ENCODE data around the gene MDH1B. TPM values are rescaled to one million over a fixed set of nuclear protein-coding genes. Genes with fewer than 3 reads are reported as not detected.
"Not testable (repeated sequence)": the region's sequence is repeated elsewhere in the genome, so short reads cannot be mapped to it uniquely, and the experiment has no call there.

Gene MDH1B
- total RNA-seq, 4 donors from 2014 or later: 0.38 to 0.85 (median 0.61) TPM; not detected in 1

DNA sequence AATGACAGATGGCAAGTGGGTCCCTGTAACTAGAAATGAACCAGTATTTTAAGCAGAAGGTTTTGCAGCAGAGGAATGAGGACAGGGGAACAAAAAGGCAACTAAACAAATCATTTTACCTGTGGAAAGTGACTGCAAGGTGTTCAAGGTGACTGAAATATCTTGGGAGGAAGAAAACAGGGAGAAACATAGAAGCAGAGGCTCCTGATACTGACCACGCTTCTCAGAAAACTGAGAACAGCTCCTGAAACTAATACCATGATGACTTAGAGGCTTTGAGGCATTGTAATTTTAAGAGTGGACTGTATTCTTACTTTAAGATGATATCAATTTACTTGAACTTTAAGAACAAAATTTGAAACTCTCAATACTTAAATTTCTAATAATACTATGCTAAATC lies 46.8 kb downstream of the MDH1B start, which contains the start of gene DYTN:
DYTN (minus strand) TSS at position 101 of the 400 bp plus-strand sequence. CDS start 117 bp downstream, outside the sequence.
- no peak for DNase-seq
- WGBS, 2 donors: 65 to 73% methylated on average over 1 of the region's 1 CpG

DNA sequence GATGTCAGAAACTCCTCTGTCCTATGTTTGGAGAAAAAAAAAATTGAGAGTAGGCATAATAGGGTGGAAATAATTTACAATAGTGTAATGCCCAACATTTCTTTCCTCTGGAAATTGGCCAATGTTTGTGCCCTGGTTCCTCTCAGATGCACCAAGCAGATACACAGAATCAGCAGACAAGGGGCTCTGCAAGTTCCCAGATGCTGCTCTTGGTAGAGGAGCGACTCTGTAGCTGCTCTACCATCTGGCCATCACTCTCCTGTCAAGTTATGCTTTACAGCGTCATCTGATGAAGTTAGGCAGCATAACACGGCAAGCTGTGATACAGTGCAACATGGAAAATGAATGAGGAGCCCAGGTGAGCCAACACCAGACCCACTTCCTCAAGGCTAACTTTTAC lies 48.5 kb downstream of the MDH1B start:
- Histone ChIP-seq H3K9me3 (no peaks in the 10 kb centered on the region), H3K4me3 (no peak overlapping the region), H3K27ac (no peak overlapping the region), H3K36me3 (no peaks in the 10 kb centered on the region), H3K27me3 (peaks cover 0 to 10% (median 0%) of the 10 kb centered on the region in 4 donors), H3K4me1 (no peaks in the 10 kb centered on the region)
- no peak for DNase-seq
- intact Hi-C loops (cut with DNase I): no loop called here
- TF ChIP-seq POLR2A (IDR thresholded peaks at IDR 0.05): no peak
- TF ChIP-seq, protein P1, sequence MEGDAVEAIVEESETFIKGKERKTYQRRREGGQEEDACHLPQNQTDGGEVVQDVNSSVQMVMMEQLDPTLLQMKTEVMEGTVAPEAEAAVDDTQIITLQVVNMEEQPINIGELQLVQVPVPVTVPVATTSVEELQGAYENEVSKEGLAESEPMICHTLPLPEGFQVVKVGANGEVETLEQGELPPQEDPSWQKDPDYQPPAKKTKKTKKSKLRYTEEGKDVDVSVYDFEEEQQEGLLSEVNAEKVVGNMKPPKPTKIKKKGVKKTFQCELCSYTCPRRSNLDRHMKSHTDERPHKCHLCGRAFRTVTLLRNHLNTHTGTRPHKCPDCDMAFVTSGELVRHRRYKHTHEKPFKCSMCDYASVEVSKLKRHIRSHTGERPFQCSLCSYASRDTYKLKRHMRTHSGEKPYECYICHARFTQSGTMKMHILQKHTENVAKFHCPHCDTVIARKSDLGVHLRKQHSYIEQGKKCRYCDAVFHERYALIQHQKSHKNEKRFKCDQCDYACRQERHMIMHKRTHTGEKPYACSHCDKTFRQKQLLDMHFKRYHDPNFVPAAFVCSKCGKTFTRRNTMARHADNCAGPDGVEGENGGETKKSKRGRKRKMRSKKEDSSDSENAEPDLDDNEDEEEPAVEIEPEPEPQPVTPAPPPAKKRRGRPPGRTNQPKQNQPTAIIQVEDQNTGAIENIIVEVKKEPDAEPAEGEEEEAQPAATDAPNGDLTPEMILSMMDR (IDR thresholded peaks at IDR 0.05): no peak
- 67 to 76% methylated on average over 1 to 3 of the region's 3 CpGs for WGBS, 2 donors

More for the DNA sequence above, 46.8 kb downstream of the MDH1B start, which contains the start of gene DYTN:
- no peaks in the 10 kb centered on the region for H3K9me3 ChIP-seq
- no peaks in the 10 kb centered on the region for H3K4me1 ChIP-seq
- H3K36me3 ChIP-seq: no peaks in the 10 kb centered on the region
- no peak within 1 kb of the TSS for H3K4me3 ChIP-seq
- H3K27me3 ChIP-seq: peaks cover 0 to 16% (median 0%) of the 10 kb centered on the region in 4 donors
- H3K27ac ChIP-seq: no peak within 1 kb of the TSS
- intact Hi-C loops (cut with DNase I): no loop called here
- TF ChIP-seq POLR2A (IDR thresholded peaks at IDR 0.05): no peak
- TF ChIP-seq, protein P1 (IDR thresholded peaks at IDR 0.05): no peak

DNA sequence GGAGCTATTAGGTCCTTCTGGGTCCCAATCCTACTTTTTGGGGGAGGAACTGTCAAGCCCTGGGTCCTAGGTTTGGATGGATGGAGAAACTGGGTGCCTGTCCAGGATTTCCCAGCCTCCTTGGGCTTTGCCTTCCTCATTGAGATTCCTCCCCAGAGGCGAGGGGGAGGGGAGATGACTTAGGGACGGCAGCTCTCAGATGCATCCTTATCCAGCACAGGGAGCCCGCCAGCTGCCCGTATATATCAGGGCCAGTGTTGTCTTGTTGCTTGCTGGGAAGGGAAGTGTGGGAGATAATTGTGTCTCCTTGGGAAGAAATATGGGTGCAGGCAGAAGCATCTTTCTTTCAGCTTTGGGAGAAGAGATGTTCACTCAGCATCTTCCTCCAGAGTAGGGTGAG lies 49.9 kb downstream of the MDH1B start:
- intact Hi-C loops (cut with DNase I); DNase-seq; H3K4me3 ChIP-seq; H3K4me1 ChIP-seq; H3K27me3 ChIP-seq; H3K9me3 ChIP-seq; H3K27ac ChIP-seq; H3K36me3 ChIP-seq: not testable (repeated sequence)
- WGBS, 2 donors: 57% methylated on average over 4 of the region's 4 CpGs; no CpG with 5 or more reads in 1 of the 2 donors

DNA sequence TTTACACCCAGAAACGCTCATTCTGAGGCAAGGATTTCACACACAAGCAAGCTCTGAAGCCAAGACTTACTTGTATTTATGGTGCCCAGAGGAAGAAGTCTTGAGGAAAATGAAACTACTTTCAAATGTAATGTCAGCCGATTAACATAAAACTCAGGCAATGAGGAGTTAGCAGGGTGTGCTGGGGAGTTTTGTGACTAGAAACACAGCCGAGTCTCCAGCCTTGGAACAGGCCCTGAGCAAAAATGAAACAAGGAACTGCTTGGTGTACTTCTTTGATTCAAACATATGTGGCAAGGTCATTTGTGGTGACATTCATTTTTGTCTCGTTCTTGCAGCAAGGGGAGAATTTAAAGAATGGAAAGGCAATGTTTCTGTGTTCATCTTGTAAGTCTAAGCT lies 51.4 kb downstream of the MDH1B start:
- 52 to 63% methylated on average over 4 of the region's 4 CpGs for WGBS, 2 donors
- no peak for TF ChIP-seq POLR2A (IDR thresholded peaks at IDR 0.05)
- TF ChIP-seq, protein P1 (IDR thresholded peaks at IDR 0.05): no peak

DNA sequence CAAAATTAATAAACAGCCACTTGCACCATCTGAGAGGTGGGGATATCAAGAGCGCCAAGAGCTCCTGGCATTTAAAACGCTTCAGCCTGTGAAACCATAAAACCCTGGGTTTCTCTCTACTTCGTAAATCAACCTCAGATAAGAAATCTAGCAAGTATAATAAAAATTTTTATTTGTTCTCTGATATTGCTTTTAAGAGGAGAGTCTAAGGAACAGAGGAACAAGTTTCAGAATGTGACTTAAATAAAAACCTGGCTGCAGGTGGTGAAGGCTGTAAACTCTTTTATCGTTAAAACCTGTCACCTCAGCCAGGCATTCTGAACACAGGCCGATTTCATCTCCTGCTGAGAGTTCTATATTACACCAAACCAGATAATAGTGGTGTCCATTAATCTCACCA lies 56.8 kb downstream of the MDH1B start:
- H3K27me3 ChIP-seq: peaks cover 0 to 23% (median 0%) of the 10 kb centered on the region in 4 donors
- intact Hi-C loops (cut with DNase I): no loop called here
- no peaks in the 10 kb centered on the region for H3K9me3 ChIP-seq
- DNase-seq: no peak
- no peaks in the 10 kb centered on the region for H3K36me3 ChIP-seq
- WGBS, 2 donors: 60 to 72% methylated on average over 5 of the region's 5 CpGs
- TF ChIP-seq, protein P1 (IDR thresholded peaks at IDR 0.05): no peak
- no peak for TF ChIP-seq POLR2A (IDR thresholded peaks at IDR 0.05)
- no peak overlapping the region for H3K27ac ChIP-seq
- H3K4me1 ChIP-seq: no peaks in the 10 kb centered on the region
- no peak overlapping the region for H3K4me3 ChIP-seq

More for the DNA sequence above, 51.4 kb downstream of the MDH1B start:
- Histone ChIP-seq H3K4me3 (no peak overlapping the region), H3K36me3 (no peaks in the 10 kb centered on the region), H3K27me3 (peaks cover 0 to 7% (median 0%) of the 10 kb centered on the region in 4 donors), H3K27ac (no peak overlapping the region), H3K9me3 (no peaks in the 10 kb centered on the region), H3K4me1 (no peaks in the 10 kb centered on the region)
- no peak for DNase-seq
- intact Hi-C loops (cut with DNase I): no loop called here

Data from esophagus squamous epithelium (tissue), 5 donors.